ENCODE measurements around the gene USH2A.

The USH2A gene

DNA sequence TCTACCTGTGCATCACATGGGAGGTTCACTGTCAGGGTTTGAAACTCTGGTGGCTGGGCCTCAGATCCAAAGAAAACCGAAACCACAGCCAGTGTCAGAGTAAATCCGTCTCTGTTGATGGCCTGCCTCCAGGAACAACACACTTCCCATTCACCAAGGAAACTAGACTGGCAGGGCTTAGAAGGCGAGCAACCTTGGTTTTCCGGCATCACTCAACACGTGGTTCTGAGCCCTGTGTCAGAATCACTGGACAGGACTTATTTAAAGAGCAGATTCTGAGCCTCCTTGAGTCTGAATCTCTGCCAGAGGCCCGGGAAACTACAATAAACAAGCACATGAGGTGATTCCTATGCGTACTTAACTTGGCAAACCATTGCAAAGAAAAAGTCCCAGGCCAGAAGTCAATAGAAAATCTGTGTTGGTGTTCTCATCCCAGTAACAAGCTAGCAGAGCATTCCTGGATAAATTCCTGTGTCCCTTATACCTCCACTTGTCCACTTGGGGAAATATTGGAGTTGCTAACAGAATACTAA lies 786.1 kb downstream of the USH2A start:
- peak; percentile 5 for DNase-seq (ENCODE audit: extremely low read depth, low read depth)
- TF ChIP-seq, protein P1, sequence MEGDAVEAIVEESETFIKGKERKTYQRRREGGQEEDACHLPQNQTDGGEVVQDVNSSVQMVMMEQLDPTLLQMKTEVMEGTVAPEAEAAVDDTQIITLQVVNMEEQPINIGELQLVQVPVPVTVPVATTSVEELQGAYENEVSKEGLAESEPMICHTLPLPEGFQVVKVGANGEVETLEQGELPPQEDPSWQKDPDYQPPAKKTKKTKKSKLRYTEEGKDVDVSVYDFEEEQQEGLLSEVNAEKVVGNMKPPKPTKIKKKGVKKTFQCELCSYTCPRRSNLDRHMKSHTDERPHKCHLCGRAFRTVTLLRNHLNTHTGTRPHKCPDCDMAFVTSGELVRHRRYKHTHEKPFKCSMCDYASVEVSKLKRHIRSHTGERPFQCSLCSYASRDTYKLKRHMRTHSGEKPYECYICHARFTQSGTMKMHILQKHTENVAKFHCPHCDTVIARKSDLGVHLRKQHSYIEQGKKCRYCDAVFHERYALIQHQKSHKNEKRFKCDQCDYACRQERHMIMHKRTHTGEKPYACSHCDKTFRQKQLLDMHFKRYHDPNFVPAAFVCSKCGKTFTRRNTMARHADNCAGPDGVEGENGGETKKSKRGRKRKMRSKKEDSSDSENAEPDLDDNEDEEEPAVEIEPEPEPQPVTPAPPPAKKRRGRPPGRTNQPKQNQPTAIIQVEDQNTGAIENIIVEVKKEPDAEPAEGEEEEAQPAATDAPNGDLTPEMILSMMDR (IDR thresholded peaks at IDR 0.05; ENCODE audit: low read depth, low read length, missing control alignments), result no peak
- no peak overlapping the region for H3K4me3 ChIP-seq (replicated peaks; ENCODE audit: low read depth, low read length)

DNA sequence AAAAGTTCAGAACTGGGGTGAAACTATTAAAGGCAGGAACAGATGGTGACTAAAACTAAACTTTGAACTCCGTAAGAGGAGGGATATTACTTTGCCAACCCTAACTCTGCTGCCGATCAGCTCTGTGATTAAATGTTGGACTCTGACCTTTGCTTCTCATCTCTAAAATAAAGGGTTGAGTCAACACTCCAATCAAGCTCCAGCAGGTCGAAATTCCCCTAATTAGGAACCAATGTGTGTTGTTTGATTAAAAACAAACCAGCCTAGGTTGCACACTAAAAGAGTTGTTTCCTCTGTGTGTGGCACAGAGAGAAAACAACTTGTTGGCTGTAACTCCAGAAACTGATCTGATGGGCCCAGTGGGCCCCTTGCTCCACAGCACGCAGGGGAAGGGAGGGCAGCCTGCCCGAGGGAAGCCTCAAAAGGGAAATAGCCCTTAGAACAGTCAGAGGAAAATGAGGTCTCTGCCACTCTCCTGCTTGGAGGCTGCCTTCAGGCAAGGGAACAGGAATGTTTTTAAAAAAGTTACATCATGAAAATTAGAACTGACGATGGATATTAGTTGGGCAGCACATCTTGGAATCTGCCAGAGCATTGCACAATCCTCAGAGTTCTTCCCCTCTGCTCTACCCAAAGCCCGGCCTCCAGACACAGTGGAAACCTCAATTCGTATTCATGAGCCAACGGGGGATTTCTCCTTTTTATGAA lies 786.8 kb downstream of the USH2A start:
- no peak for DNase-seq (ENCODE audit: extremely low read depth, low read depth)
- TF ChIP-seq, protein P1 (IDR thresholded peaks at IDR 0.05; ENCODE audit: low read depth, low read length, missing control alignments), result no peak
- no peak overlapping the region for H3K4me3 ChIP-seq (replicated peaks; ENCODE audit: low read depth, low read length)

DNA sequence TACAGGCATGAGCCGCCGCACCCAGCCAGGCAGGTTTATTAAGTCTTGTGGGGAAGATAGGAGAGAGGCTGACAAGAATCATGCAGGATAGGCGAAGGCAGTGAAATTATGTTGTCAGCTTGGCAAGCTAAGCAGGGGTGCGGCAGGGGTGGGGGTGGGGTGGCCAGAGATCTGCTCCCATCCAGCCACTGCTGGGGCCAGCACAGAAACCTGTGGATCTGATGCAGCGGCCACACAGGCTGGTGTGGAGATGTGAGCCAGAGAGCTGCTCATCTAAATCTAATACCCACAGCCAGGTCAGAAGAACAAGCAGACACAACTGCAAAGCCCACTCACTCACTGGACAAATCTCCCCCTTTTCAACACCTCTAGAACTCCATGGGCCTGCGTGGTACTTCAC lies 787.4 kb downstream of the USH2A start:
- no peak for DNase-seq (ENCODE audit: extremely low read depth, low read depth)
- H3K4me3 ChIP-seq (replicated peaks; ENCODE audit: low read depth, low read length), result no peak overlapping the region
- TF ChIP-seq, protein P1 (IDR thresholded peaks at IDR 0.05; ENCODE audit: low read depth, low read length, missing control alignments), result no peak

DNA sequence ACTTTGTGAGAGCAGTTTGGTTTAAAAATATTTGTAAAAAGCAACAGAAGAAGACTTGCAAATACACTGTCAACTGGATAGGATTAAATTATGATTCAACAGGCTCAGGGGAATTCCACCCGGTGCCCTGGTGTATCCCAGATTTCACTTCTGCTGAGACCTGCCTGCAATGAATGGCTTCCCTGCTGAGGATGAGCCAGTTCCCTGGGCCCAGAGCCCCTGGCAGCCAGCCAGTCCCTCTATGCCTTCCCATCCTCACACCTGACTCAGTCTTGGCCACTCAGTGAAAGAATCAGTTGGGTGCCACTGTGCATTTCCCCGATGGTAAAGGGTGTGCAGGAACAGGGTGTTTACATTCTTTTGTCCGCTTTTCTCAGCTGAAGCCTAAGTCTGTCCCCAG lies 791.8 kb downstream of the USH2A start:
- TF ChIP-seq, protein P1 (IDR thresholded peaks at IDR 0.05; ENCODE audit: low read depth, low read length, missing control alignments), result no peak
- DNase-seq (ENCODE audit: extremely low read depth, low read depth), result peak; percentile 10
- H3K4me3 ChIP-seq (replicated peaks; ENCODE audit: low read depth, low read length), result no peak overlapping the region

DNA sequence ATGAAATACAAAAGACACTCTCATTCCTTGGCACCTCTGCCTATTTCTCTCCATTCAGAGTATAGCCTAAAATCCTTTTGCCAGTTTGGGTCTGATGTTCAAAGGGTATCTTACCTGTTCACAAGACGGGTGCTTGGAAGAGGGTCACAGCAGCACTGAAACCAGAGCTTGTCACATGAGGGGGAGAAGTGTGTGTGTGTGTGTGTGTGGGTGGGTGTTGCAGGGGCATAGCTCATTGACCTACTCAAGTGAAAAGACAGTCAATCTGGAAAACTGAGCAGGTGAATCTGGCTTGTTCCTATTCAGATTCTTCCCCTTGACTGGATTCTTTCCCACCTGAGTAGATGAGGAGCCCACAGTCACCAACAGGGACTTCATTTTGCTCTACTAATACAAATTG lies 792.2 kb downstream of the USH2A start:
- TF ChIP-seq, protein P1 (IDR thresholded peaks at IDR 0.05; ENCODE audit: low read depth, low read length, missing control alignments), result no peak
- DNase-seq (ENCODE audit: extremely low read depth, low read depth), result no peak
- no peak overlapping the region for H3K4me3 ChIP-seq (replicated peaks; ENCODE audit: low read depth, low read length)

DNA sequence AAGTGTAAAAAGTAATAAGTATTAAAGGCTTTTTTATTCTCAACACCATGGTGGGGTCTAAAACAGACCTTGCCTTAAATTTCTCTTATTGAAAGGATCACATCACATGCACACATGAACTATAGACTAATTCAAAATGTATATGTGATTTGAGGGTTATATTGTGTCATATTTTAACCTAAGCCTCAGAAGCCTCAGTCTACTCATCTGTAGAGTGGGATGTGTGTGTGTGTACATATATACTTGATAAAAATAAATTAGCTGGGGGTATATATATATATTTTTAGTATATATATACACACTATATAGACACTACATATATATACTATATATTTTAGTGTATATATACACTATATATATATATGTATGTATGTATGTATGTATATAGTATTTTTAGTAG lies 797.3 kb downstream of the USH2A start:
- DNase-seq (ENCODE audit: extremely low read depth, low read depth), result no peak
- TF ChIP-seq, protein P1 (IDR thresholded peaks at IDR 0.05; ENCODE audit: low read depth, low read length, missing control alignments), result no peak
- H3K4me3 ChIP-seq (replicated peaks; ENCODE audit: low read depth, low read length), result no peak overlapping the region
